LNCaP clone FGC (cell line): ENCODE measurements around the gene TNIK.

Experiments
- DNase-seq: peaks from one replicate; pipeline ENCODE4 v3.0.0-alpha.2; 2011; ENCODE audit warnings: low read depth
- H3K4me3 ChIP-seq: 2 replicates; pipeline ENCODE4 v1.5.1; 2011; ENCODE audit warnings: mild to moderate bottlenecking, low read depth, low read length, control low read depth
- TF ChIP-seq, protein P1 (sequence below): IDR thresholded peaks from 2 replicates; pipeline ENCODE4 v1.5.1; 2012; ENCODE audit warnings: mild to moderate bottlenecking; ENCODE audit not compliant: control insufficient read depth, insufficient read depth; ENCODE audit errors: extremely low read depth

The TNIK gene

GRCh38 chr3:171055336-171056178, 404.6 kb downstream of the TNIK start:
- TF ChIP-seq, protein P1, sequence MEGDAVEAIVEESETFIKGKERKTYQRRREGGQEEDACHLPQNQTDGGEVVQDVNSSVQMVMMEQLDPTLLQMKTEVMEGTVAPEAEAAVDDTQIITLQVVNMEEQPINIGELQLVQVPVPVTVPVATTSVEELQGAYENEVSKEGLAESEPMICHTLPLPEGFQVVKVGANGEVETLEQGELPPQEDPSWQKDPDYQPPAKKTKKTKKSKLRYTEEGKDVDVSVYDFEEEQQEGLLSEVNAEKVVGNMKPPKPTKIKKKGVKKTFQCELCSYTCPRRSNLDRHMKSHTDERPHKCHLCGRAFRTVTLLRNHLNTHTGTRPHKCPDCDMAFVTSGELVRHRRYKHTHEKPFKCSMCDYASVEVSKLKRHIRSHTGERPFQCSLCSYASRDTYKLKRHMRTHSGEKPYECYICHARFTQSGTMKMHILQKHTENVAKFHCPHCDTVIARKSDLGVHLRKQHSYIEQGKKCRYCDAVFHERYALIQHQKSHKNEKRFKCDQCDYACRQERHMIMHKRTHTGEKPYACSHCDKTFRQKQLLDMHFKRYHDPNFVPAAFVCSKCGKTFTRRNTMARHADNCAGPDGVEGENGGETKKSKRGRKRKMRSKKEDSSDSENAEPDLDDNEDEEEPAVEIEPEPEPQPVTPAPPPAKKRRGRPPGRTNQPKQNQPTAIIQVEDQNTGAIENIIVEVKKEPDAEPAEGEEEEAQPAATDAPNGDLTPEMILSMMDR: no peak
- DNase-seq: no peak
- no peak overlapping the region for H3K4me3 ChIP-seq

DNA sequence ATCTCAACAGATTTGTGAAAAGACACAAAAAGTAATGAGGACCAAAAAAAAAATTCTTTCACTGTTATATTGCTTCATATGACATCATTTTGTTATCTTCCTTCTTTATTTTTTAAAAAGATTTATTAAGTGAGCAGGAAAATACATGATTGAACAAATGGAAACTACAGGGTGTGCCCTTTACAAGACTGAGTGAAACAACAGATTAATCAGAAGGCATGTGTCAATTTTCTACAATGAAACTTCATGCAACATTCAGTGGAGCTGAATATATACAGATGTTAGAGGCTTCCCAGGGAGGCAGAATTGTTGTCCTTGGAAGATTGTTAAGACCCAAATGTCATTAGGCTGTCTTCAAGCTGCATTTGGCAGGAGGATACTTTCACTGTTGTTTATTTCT, 405.3 kb downstream of the TNIK start:
- TF ChIP-seq, protein P1: no peak
- no peak for DNase-seq
- no peak overlapping the region for H3K4me3 ChIP-seq

- no peak overlapping the region for H3K4me3 ChIP-seq
These were observed 406.0 kb downstream of the TNIK start for GRCh38 chr3:171054231-171054630.

DNA sequence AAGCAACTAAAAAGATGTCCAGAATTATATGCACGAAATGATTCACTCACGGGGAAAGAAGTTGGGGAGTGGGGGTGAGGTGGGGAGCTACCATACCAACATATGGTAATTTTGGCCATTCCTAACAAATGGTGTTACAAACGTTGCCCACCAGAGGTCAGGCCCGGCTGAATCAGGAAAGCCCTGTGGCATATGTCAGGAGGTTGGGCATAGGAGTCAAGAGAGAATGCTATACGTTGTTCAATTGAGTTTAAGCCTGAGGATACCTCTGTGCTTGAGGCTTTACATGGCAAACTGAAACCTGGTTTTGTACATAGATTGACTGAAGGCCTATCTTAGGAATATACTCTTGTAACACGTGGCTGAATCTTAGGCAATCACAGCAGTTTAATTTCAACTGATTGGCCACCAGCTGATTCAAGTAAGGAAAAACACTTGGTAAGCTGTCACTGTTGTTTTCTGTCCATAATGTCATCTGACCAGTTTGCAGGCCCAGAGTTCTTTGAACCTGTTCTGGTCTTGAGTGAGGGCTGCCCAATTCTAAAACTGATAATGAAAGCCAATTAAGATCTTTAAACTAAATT, 410.3 kb downstream of the TNIK start:
- no peak overlapping the region for H3K4me3 ChIP-seq
- TF ChIP-seq, protein P1: peak; percentile 73
- no peak for DNase-seq

More at GRCh38 chr3:171054231-171054630, 406.0 kb downstream of the TNIK start:
- no peak for DNase-seq
- TF ChIP-seq, protein P1: no peak

DNA sequence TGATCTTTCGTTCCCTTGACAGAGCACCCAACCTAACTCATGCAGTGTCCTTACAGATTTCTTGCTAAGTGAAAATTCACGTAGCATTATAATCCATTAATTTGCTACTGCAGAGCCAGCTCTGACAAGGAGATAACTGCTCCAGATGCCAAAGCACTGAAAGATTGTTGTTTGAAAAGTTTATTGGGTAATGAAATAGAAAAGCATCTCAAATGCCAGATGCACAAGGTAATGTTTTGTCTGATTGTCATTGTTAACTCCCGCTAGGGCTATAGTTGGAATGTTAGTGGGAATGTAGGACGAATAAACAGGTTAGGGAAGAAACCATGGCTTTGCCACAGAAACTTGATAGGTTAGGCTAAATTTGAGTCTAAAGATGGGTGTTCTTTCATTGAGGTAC, 413.4 kb downstream of the TNIK start:
- no peak overlapping the region for H3K4me3 ChIP-seq
- TF ChIP-seq, protein P1: no peak
- no peak for DNase-seq

DNA sequence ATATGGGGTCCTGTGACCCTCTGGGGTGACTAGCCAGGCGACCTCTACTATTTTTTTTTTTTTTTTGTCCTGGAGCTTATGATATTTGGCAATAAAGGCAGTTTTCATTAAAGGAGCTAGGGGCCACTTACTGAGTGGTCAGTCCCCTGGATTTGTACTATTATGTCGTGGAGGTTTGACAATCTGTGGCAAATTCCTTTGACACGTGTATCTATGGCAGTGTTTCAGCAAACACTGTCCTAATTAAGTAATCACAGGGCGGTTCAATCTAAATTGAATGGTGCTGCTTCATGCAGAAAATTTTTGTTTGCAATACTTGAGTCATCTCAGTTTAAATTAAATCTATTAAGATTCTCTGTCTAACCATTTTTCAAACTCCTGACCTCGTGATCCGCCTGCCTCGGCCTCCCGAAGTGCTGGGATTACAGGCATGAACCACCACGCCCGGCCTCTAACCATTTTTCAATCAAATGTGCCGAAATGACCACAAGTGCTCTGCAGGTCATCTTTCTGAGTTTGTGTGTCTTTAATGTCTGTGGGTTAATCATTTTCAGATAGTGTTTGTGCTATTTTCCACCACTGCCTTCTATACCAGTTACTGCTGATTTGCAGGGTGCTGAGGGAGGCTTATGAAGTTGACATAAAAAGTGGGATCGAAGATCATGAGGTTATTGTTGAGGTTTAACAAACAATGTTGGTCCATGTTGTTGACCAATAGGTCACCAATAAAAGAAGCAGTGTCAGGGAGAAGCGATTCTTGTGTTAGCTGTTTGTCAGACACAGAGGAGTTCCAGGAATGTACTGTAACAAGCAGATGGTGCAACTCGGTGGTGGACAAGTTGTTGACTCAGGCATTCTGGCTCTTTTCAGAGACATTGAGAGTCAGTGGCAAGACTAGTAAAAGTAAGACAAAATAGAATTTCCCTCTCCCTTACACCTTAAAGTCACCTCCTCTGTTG, 415.1 kb downstream of the TNIK start:
- H3K4me3 ChIP-seq: no peak overlapping the region
- DNase-seq: peak; percentile 63
- TF ChIP-seq, protein P1: no peak
